HepG2 (cell line): Measurements from ENCODE around the gene SLC25A22. TPM values are rescaled to one million over a fixed set of nuclear protein-coding genes. Genes with fewer than 3 reads are reported as not detected.

Source experiments
- BCL6 ChIP-seq: IDR thresholded peaks from 2 replicates; pipeline ENCODE4 v1.6.1; 2016; ENCODE audit warnings: missing genetic modification reagents, missing compliant biosample characterization
- BRD4 ChIP-seq: sonication (generic); formaldehyde crosslinking; IDR thresholded peaks from 2 replicates; pipeline ENCODE4 v1.4.0; 2020; ENCODE audit warnings: missing genetic modification reagents
- HMG20B ChIP-seq: conservative IDR thresholded peaks from 2 replicates; pipeline ENCODE4 v1.6.1; 2016; ENCODE audit warnings: missing genetic modification reagents, missing compliant biosample characterization
- HOXA3 ChIP-seq: sonication (generic); formaldehyde crosslinking; IDR thresholded peaks from 2 replicates; pipeline ENCODE4 v1.5.0; 2020; ENCODE audit warnings: missing genetic modification reagents
- KDM4B ChIP-seq: sonication (generic); formaldehyde crosslinking; IDR thresholded peaks from 2 replicates; pipeline ENCODE4 v1.4.0; 2020; ENCODE audit warnings: missing genetic modification reagents
- KLF9 ChIP-seq: IDR thresholded peaks from 2 replicates; pipeline ENCODE4 v1.6.1; 2016; ENCODE audit warnings: low read depth
- MAFF ChIP-seq: IDR thresholded peaks from 2 replicates; pipeline ENCODE4 v1.6.1; 2011; ENCODE audit warnings: low read depth, low read length, improper control_type of control experiment
- NFATC3 ChIP-seq: sonication (generic); formaldehyde crosslinking; IDR thresholded peaks from 2 replicates; pipeline ENCODE4 v1.5.1; 2020; ENCODE audit warnings: mild to moderate bottlenecking, missing genetic modification reagents
- PHF5A ChIP-seq: IDR thresholded peaks from one replicate; pipeline ENCODE4 v1.6.1; 2018; ENCODE audit warnings: low read depth, missing genetic modification reagents; ENCODE audit not compliant: unreplicated experiment
- RCOR2 ChIP-seq: IDR thresholded peaks from 2 replicates; pipeline ENCODE4 v1.6.1; 2016; ENCODE audit warnings: missing biosample characterization, missing genetic modification reagents
- SUZ12 ChIP-seq: fragments of 150-350 bp; IDR thresholded peaks from 2 replicates; pipeline ENCODE4 v1.6.1; 2014; ENCODE audit warnings: low read depth, low read length
- ZFP36L1 ChIP-seq: sonication (generic); formaldehyde crosslinking; IDR thresholded peaks from 2 replicates; pipeline ENCODE4 v1.8.0; 2022; ENCODE audit warnings: mild to moderate bottlenecking, missing genetic modification reagents, moderate library complexity
- ZNF101 ChIP-seq: sonication (generic); formaldehyde crosslinking; IDR thresholded peaks from 2 replicates; pipeline ENCODE4 v1.4.0; 2020; ENCODE audit warnings: mild to moderate bottlenecking, low read depth, missing genetic modification reagents, borderline replicate concordance
- ZNF589 ChIP-seq: sonication (generic); formaldehyde crosslinking; conservative IDR thresholded peaks from 2 replicates; pipeline ENCODE4 v1.8.0; 2022; ENCODE audit warnings: mild to moderate bottlenecking, moderate library complexity, missing genetic modification reagents
- ZNF790 ChIP-seq: sonication (generic); formaldehyde crosslinking; IDR thresholded peaks from 2 replicates; pipeline ENCODE4 v1.8.0; 2022; ENCODE audit warnings: missing genetic modification reagents, mild to moderate bottlenecking, borderline replicate concordance
- ZNF83 ChIP-seq: sonication (generic); formaldehyde crosslinking; IDR thresholded peaks from 2 replicates; pipeline ENCODE4 v1.4.0; 2020; ENCODE audit warnings: missing genetic modification reagents, mild to moderate bottlenecking, borderline replicate concordance
- ZNF879 ChIP-seq: sonication (generic); formaldehyde crosslinking; IDR thresholded peaks from 2 replicates; pipeline ENCODE4 v1.8.1; 2023; ENCODE audit warnings: missing genetic modification reagents
- polyA plus RNA-seq, 8 experiments: library from polyadenylated mRNA; depleted of rRNA in 3 of 8; stranded (reverse) in 7 of 8; unstranded in 1 of 8; fragments of >200 nt; fragmentation: Illumina TruSeq in 4 of 8; extraction: Trizol in 4 of 8; gene quantifications; 2 replicates each; pipeline versions ENCODE4 v1.2.1 to v1.2.3, GENCODE V29; 2011 to 2016; ENCODE audit warnings: low read depth in 4 of 8, missing spikeins in 1 of 8, mixed read lengths in 1 of 8; ENCODE audit not compliant: insufficient read depth in 1 of 8
- total RNA-seq, 5 experiments: library from RNA; depleted of rRNA; stranded (reverse); fragments of >200 nt; fragmentation: Illumina TruSeq; extraction: Trizol; gene quantifications; 2 replicates each; pipeline ENCODE4 v1.2.3, GENCODE V29; 2016; ENCODE audit warnings: low read depth in 1 of 5
- TF ChIP-seq, protein P1 (sequence below): conservative IDR thresholded peaks from 2 replicates; pipeline ENCODE4 v1.6.1; 2018; ENCODE audit warnings: missing genetic modification reagents
- TF ChIP-seq, protein P2 (sequence below): sonication (generic); formaldehyde crosslinking; IDR thresholded peaks from 2 replicates; pipeline ENCODE4 v1.4.0; 2020; ENCODE audit warnings: missing genetic modification reagents
- TF ChIP-seq, protein P3 (sequence below): sonication (generic); formaldehyde crosslinking; IDR thresholded peaks from 2 replicates; pipeline ENCODE4 v1.4.0; 2020; ENCODE audit warnings: missing genetic modification reagents
- TF ChIP-seq, protein P4 (sequence below): sonication (generic); formaldehyde crosslinking; conservative IDR thresholded peaks from 2 replicates; pipeline ENCODE4 v1.8.0; 2022; ENCODE audit warnings: missing genetic modification reagents
- TF ChIP-seq, protein P5 (sequence below): sonication (generic); formaldehyde crosslinking; conservative IDR thresholded peaks from 2 replicates; pipeline ENCODE4 v1.8.0; 2022; ENCODE audit warnings: low read depth, missing genetic modification reagents
- TF ChIP-seq, protein P6 (sequence below): IDR thresholded peaks from 2 replicates; pipeline ENCODE4 v1.6.1; 2018; ENCODE audit warnings: missing genetic modification reagents, mild to moderate bottlenecking, missing compliant biosample characterization

Gene SLC25A22
- total and polyA plus RNA-seq, 2 of the 13 experiments (the other 11 are each of a cell fraction or from before 2014, with no cell fraction given): 12.4 to 19.2 TPM

DNA sequence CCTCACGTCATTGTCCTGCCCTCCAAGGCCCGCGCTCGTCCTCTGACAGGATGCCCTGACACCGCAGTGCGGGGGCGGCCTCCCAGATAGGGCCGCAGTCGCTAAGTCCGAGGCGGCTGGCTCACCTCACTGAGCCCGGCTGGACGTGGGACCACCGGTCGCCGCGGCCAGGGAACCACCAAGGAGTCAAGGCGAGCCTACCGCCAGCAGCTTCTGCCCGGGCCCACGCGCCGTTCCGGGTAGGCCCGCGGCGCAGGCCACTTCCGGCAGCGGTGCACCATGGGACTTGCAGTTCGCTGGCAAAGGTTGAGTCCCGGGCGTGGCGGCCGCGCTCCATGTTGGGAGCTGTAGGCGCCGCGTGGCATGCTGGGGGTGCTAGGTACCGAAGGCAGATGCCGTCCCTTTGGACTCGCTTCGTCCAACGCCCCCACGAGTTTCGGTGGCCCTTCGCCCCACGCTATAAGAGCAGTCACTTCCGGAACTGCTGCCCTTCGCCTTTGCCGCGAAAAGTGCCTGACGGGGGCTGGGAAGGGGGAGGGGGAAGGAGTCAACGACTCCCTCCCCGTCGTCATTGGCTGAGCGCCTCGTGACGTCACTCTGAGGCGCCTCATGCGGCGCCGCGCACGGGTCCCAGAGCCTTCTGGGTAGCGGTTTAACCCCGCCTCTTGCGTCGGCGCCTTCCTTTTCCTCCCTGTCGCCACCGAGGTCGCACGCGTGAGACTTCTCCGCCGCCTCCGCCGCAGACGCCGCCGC, 11.4 kb upstream of the SLC25A22 start, which contains the start of gene RPLP2 (continued):
- peak; percentile 84; the same call in 1 of the 2 replicates for TF ChIP-seq ZNF101 (CRISPR knock-in tag)
- TF ChIP-seq, protein P1, sequence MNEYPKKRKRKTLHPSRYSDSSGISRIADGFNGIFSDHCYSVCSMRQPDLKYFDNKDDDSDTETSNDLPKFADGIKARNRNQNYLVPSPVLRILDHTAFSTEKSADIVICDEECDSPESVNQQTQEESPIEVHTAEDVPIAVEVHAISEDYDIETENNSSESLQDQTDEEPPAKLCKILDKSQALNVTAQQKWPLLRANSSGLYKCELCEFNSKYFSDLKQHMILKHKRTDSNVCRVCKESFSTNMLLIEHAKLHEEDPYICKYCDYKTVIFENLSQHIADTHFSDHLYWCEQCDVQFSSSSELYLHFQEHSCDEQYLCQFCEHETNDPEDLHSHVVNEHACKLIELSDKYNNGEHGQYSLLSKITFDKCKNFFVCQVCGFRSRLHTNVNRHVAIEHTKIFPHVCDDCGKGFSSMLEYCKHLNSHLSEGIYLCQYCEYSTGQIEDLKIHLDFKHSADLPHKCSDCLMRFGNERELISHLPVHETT (CRISPR knock-in tag): no peak; the same call in 1 of the 2 replicates
- peak; percentile 93 for TF ChIP-seq HOXA3 (CRISPR knock-in tag)
- TF ChIP-seq, protein P2, sequence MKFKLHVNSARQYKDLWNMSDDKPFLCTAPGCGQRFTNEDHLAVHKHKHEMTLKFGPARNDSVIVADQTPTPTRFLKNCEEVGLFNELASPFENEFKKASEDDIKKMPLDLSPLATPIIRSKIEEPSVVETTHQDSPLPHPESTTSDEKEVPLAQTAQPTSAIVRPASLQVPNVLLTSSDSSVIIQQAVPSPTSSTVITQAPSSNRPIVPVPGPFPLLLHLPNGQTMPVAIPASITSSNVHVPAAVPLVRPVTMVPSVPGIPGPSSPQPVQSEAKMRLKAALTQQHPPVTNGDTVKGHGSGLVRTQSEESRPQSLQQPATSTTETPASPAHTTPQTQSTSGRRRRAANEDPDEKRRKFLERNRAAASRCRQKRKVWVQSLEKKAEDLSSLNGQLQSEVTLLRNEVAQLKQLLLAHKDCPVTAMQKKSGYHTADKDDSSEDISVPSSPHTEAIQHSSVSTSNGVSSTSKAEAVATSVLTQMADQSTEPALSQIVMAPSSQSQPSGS (CRISPR knock-in tag): peak; percentile 69
- TF ChIP-seq ZFP36L1 (CRISPR knock-in tag): peak; percentile 64; the same call in 1 of the 2 replicates
- TF ChIP-seq KLF9 (CRISPR knock-in tag): no peak
- TF ChIP-seq, protein P3, sequence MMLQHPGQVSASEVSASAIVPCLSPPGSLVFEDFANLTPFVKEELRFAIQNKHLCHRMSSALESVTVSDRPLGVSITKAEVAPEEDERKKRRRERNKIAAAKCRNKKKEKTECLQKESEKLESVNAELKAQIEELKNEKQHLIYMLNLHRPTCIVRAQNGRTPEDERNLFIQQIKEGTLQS (CRISPR knock-in tag): no peak; the same call in 1 of the 2 replicates
- no peak for TF ChIP-seq RCOR2 (CRISPR knock-in tag)
- peak; percentile 60 for TF ChIP-seq SUZ12
- no peak for TF ChIP-seq ZNF83 (CRISPR knock-in tag)
- TF ChIP-seq, protein P4, sequence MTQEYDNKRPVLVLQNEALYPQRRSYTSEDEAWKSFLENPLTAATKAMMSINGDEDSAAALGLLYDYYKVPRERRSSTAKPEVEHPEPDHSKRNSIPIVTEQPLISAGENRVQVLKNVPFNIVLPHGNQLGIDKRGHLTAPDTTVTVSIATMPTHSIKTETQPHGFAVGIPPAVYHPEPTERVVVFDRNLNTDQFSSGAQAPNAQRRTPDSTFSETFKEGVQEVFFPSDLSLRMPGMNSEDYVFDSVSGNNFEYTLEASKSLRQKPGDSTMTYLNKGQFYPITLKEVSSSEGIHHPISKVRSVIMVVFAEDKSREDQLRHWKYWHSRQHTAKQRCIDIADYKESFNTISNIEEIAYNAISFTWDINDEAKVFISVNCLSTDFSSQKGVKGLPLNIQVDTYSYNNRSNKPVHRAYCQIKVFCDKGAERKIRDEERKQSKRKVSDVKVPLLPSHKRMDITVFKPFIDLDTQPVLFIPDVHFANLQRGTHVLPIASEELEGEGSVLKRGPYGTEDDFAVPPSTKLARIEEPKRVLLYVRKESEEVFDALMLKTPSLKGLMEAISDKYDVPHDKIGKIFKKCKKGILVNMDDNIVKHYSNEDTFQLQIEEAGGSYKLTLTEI (CRISPR knock-in tag): no peak
- TF ChIP-seq MAFF: no peak
- no peak; the same call in 1 of the 2 replicates for TF ChIP-seq ZNF790 (CRISPR knock-in tag)
- TF ChIP-seq, protein P5, sequence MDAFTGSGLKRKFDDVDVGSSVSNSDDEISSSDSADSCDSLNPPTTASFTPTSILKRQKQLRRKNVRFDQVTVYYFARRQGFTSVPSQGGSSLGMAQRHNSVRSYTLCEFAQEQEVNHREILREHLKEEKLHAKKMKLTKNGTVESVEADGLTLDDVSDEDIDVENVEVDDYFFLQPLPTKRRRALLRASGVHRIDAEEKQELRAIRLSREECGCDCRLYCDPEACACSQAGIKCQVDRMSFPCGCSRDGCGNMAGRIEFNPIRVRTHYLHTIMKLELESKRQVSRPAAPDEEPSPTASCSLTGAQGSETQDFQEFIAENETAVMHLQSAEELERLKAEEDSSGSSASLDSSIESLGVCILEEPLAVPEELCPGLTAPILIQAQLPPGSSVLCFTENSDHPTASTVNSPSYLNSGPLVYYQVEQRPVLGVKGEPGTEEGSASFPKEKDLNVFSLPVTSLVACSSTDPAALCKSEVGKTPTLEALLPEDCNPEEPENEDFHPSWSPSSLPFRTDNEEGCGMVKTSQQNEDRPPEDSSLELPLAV (CRISPR knock-in tag): no peak
- no peak for TF ChIP-seq NFATC3 (CRISPR knock-in tag)
- TF ChIP-seq BRD4 (CRISPR knock-in tag): no peak; the same call in none of the 2 replicates
- TF ChIP-seq, protein P6, sequence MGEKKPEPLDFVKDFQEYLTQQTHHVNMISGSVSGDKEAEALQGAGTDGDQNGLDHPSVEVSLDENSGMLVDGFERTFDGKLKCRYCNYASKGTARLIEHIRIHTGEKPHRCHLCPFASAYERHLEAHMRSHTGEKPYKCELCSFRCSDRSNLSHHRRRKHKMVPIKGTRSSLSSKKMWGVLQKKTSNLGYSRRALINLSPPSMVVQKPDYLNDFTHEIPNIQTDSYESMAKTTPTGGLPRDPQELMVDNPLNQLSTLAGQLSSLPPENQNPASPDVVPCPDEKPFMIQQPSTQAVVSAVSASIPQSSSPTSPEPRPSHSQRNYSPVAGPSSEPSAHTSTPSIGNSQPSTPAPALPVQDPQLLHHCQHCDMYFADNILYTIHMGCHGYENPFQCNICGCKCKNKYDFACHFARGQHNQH (CRISPR knock-in tag): peak; percentile 67
- peak; percentile 5 for TF ChIP-seq KDM4B
- TF ChIP-seq ZNF879 (CRISPR knock-in tag): no peak
- TF ChIP-seq ZNF589 (CRISPR knock-in tag): peak; percentile 65; the same call in 1 of the 2 replicates
- peak; percentile 63 for TF ChIP-seq BCL6 (CRISPR knock-in tag)
- TF ChIP-seq HMG20B (CRISPR knock-in tag): no peak; the same call in 1 of the 2 replicates
- TF ChIP-seq PHF5A (CRISPR knock-in tag): no peak
